HG03342 (cell line): ENCODE data around the gene GALNT1.

ENCODE experiments used
- ATAC-seq: cut with Tn5 transposase; IDR thresholded peaks from one replicate; pipeline ENCODE4 v1.9.1; 2021; ENCODE audit warnings: mild to moderate bottlenecking, moderate library complexity; ENCODE audit not compliant: unreplicated experiment

GALNT1 gene

GRCh38 chr18:35711227-35711626, 129.7 kb downstream of the GALNT1 start:
- no peak for ATAC-seq

- ATAC-seq = no peak
Observed at GRCh38 chr18:35713545-35713944, 132.0 kb downstream of the GALNT1 start.

DNA sequence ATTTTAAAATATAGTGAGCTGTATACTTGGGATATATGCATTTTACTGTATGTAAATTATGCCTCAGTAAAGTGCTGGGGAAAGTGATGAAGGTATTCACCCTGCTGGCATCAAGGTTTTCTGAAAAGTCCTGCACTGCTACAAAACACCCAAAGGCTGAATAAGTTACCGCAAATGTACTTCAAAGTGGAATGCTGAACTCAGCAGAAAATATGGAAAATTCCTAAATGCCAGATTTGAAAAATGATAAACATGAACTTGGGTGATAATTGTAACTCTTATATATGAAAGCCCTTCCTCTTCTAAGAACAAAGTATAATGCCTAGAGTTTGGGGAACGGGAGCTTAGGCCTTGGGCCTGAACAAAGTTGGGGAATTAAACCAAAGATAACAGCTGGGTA, 133.0 kb downstream of the GALNT1 start:
- no peak for ATAC-seq

- no peak for ATAC-seq
Observed at GRCh38 chr18:35715139-35715538, 133.6 kb downstream of the GALNT1 start.

DNA sequence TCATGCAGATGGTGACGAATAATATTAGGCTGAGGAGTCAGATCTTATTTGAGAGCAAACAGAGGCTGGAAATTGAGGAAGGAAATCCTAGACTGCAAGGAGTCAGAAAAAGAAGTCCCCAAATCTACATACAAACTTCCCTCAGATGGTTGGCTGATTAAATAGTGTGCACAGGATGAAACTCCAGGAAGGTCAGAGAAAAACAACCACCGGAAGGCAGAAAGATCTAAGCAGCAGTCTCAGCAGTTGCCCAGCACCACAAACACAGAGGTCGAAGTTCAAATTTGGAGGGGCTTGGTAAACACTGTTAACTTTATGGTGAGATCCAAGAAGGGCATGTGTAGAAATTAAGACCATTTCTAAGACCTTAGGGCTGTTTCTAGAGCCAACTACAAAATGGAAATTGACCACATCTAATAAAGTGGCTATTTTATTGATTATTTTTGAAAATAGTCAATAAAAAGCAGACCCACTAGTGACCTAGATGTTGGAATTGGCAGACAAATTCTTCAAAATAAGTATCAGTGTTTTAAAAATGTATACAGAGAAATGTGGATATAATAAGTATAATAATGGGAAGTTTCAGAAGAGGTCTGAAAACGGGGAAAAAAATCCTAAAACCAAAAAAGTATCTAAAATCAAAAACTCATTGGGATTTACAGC, 134.8 kb downstream of the GALNT1 start:
- ATAC-seq = no peak

DNA sequence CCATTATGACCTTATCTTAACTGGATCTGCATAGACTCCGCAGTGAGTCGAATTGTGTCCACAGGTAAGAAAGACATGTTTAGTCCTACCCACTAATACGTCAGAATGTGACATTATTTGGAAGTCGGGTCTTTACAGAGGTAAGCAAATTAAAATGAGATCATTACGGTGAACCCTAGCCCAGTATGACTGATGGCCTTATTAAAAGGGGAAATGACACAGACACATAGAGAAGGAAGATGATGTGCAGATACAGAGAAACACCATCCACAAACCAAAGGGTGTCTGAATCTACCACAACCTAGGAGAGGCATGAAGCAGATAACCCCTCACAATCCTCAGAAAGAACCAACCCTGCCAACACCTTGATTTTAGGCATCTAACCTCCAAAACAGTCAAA, 135.6 kb downstream of the GALNT1 start:
- no peak for ATAC-seq

DNA sequence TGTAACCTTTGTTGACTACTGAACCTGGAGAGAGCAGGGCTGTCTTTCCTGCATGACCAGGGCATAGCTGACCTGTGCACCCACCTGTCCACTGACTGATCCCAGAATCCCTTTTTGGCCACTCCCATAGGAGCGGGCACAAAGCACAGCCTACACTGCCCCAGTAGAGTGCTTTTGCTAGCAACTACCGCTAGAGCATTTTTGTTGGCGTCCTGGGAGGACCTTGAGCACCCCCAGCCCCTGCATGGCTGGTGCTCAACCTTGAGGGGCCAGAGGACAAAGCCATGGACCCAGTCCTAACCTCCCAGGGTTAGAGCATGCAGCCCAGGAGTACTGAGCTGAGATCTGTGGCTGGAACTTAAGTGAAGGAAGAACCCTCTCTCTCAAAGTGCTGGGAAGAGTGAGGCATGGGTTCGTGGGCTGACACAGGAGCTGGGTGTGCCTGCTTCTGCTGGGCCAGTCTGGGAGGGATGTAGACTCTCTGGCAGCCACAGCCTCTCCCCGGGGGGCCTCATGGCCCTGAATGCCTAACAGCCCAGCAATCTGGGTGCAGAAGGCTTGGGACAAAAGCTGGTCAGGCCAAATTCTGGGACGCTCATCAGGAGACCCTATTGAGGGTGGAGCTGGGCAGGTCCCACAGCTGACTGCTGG, 140.0 kb downstream of the GALNT1 start:
- ATAC-seq = no peak

- no peak for ATAC-seq
Observed at GRCh38 chr18:35728676-35729075, 147.1 kb downstream of the GALNT1 start.

DNA sequence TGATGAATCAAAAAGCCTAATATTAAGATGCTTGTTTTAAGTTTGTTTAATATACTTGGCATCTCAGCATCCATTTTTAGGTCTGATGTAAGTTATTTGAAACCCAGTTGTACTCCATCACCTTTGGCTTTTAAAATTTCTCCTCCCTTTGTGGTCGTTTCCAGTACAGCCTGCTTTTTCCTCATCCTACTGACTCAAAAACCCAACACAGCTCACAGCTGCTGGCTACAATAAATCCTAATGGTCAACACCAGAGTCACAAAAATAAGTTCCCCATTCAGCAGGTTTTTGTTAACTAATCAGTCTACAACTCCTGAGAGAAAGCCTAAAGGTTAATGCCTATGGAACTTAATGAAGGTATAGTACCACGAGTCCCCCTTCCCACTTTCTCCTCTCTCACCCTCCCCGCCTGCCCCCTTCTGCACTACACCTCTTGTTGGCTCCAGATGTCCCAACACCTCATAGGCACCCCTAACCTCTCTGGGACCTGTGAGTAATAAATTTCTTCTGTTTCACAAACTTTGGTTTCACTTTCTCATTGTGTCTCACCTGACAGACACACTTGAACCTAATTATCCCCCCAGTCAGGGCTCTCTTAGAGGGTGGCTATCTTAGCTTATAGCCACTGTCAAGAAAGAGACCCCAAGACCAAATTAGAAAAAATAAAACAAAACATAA, 148.6 kb downstream of the GALNT1 start:
- ATAC-seq = no peak

DNA sequence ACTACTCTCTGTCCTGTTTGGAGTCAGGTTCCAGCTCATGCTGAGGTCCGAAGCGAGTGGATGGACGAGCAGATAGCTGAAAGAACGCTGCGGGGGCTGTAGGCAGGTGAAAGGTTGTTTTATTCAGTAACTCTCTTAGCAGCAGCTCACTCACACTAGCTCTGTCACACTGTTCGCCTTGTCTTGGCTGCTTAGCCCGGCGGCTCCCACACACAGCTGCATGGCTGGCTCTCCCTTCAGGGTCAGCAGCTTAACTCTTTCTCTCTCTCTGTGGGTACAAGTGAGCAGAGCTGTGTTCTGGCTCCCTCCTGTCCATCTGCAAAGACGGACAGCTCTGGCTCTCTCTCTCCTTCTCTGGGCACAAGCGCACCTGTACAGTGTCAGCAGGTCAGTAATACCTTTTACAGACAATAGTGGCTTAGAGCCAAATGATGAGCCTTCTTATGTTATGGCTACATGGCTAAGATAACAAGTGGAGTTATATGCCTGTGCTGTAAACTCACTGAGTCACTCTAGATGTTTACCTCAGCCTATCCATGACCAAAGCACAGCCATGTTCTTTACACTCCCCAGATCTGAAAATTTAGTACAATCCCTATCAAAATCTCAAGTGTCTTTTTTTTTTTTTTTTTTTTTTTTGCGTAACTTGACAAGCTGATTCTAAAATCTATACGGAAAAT, 149.3 kb downstream of the GALNT1 start:
- ATAC-seq = no peak

GRCh38 chr18:35731701-35732100, 150.2 kb downstream of the GALNT1 start:
- no peak for ATAC-seq

- ATAC-seq = no peak
Observed at GRCh38 chr18:35732162-35732561, 150.6 kb downstream of the GALNT1 start.

DNA sequence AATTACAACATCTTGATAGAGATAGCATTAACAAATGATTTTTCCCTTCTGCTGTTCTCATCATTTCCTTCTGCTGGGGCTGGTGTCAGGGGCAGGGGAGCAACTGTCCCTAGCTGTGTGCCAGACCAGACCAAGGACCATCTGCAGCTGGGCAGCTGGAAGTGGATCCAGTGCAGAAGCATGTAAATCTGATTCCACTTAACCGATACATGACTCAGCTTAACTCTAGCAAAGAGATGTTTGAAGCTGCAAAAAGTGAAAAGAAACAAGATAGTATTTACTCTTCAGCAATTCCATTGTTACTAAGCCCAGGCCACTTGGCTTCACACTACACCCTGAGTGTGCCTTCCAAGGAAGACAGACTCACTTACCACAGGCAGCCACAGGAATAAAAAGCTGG, 151.1 kb downstream of the GALNT1 start:
- ATAC-seq = no peak

- ATAC-seq = no peak
Observed at GRCh38 chr18:35733408-35733807, 151.9 kb downstream of the GALNT1 start.

GRCh38 chr18:35736696-35737095, 155.2 kb downstream of the GALNT1 start:
- ATAC-seq = no peak

DNA sequence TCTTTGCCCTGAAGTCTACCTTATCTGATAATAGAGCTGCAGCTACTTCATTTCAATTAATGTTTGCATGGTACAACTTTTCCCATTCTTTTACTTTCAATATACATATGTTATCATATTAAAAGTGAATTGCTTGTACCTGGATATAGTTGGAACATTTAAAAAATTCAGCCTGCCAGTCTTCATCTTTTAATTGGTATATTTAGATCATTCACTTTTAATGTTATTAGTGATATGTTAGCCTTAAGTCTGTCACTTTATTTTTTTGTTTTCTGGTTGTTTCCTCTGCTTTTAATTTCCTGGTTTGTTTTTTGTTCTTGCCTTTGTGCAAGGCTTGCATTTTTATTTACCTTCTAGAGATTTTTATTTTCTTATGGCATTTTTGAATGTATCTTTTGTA, 158.2 kb downstream of the GALNT1 start:
- ATAC-seq = no peak

DNA sequence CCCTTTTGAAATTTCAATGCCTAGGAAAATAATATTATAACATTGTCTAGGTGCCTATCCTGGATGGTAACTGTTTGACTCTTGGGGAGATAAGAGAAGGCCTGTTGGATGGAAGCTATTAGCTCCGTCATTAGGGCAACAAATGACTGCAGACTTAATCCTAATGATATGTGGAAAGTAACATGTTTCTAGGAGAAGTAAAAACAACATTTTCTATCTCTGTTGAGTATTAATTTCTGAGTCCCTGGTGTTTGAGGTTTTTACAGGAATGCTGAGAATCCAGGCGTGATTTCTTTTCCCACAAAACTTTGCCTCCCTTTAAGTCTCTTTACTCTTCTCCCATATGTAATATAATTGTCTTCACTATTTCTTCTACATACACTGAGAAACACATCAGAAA, 159.1 kb downstream of the GALNT1 start:
- ATAC-seq = no peak

GRCh38 chr18:35743916-35744315, 162.4 kb downstream of the GALNT1 start:
- ATAC-seq = no peak

DNA sequence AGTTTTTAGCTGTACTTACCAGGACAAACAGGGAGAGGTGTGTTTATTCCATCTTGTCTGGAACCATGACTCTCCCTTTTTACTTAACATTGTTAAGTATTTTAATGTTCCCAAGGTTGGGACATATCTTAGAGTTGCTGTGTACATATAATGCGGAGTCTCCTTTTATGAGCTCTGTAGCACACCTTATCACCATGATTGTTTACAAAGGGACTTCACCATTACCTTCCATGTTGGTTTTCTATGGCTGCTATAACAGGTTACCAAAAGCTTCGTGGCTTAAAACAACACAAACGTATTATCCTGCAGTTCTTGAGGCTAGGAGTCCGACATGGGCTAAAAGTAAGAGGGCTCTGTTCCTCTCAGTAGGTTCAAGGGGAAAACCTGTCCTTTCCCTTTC, 164.3 kb downstream of the GALNT1 start:
- no peak for ATAC-seq

DNA sequence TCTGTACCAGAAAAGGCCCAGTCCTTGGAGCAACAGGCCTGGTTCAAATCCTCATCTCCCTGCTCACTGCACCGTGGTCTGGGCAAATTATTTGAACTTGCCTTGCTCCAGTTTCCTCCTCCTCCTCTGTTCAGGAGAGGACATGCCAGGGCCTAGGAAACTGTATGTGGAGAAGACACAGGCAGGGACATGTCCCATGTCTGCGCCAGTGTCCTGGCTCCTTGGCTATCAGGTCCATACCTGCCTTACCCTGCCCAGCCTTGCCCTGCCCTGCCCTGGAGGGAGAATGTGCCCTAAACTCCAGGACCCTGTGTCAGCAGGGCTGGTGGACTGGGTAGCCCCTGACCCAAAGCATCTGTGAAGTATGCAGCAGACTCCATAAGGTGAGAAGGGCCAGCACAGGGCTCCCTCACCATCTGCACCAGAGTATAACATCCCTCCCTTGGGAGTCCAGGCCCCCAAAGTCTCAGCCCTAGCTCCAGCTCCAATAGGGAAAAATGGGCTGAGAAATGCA, 165.3 kb downstream of the GALNT1 start:
- no peak for ATAC-seq

DNA sequence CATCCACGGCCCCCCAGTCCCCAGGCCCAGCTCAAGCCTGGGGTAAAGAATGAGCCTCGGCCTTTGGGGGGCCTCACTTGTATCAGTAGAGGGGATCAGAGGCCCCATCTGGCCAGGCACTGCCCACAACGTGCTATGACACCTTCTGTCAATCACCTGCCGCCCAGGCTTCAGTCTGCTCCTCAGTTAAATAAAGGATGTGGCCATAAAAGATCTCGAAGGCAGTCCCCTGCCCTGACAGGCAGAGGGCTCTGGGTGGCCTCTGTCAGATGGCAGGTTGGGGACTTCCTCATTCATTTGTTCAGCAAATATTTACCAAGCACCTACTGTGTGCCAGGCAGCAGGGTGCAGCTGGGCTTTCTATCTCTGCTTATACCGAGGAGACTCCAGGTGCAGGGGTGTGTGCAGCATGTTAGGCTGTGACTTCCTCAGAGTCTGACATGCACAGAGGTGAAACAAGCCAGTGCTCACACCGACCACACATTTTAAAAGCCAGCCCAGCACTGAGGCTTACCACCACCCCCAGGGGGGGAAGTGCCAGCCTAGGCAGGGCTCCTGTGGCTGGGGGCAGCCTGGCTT, 166.4 kb downstream of the GALNT1 start:
- no peak for ATAC-seq
